Left forelimb (tissue), 1 donor: ENCODE measurements around the gene GTF2H3.
A peak's percentile ranks its signal among the peaks of the same experiment; 100 is the strongest.

Experiments used
- DNase-seq: peaks from one replicate; pipeline ENCODE4 v3.0.0-alpha.2; 2018; ENCODE audit warnings: low spot score

The GTF2H3 gene

DNA sequence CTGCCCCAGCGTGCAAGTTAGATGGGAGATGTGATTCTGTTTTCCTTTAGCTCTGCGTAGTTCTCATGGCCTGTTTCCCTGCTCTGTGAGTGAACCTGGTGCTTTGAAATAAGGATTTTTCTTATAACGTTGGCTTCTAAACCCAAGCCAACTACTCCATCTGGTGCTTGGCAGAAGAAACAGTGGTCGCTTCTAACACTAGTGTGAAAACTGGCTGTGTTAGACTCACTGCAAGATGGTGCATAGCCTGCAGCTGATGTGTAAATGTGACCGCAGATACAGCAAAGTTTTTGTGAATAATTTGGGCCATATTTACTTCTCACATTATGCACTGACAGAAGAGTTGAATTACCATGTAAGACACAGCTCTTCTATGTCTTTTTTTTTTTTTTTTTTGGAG, 12.2 kb downstream of the GTF2H3 start:
- no peak for DNase-seq

DNA sequence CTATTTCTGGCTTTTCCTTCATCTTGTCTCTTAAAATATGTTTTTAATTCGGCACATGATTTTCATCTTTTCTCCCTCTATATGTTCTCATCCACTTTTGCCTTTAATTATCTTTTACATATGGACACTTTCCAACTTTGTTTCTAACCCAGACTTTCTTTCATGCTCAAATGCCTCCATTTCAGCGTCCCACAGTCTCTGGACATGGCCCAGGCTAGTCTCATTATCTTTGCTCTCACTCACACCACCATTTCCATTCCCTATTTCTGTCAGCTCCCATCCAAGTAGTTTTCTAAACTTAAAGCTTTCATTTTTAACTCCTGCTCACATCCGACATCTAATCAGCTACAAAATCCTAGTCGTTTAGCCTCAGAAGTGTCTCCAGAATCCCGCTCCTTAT, 14.8 kb downstream of the GTF2H3 start:
- DNase-seq = no peak

- no peak for DNase-seq
Measured at GRCh38 chr12:123654129-123654701, 20.6 kb downstream of the GTF2H3 start.

DNA sequence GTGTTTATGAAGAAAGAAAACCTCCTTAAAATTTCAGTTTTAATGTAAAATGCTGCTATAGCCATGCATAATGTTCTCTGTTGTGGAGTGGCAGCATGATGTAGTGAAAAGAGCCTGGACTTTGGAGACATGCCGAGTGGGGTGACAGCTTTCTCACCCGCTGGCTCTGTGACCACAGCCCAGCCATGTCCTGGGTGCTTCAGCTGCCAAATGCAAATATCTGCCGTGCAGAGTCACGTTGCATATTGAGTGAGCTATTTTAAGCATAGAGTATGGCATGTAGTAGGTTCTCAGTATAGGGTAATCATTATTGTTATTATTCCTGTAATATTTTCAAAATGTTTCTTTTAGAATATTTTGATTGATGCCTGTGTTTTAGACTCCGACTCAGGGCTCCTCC, 21.8 kb downstream of the GTF2H3 start:
- DNase-seq = no peak

DNA sequence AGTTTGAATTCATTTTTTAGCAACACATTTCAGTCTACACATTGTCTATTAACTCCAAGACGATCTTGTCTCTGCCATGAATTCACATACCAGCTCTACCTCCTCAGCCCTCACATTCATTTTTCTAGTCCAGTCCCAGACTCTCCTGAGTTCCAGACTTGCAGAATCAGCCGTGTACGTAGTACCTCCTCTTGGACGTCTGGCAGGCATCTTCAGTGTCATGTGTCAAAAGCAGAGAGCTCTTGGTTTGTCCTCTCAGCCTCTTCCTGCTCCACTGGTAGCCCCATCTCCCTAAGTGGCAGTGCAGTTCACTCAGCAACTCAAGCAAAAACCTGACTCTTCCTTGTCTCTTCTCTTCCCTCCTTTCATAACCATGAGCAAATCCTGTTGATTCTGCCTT, 22.8 kb downstream of the GTF2H3 start:
- no peak for DNase-seq

GRCh38 chr12:123657211-123657610, 23.6 kb downstream of the GTF2H3 start:
- no peak for DNase-seq

DNA sequence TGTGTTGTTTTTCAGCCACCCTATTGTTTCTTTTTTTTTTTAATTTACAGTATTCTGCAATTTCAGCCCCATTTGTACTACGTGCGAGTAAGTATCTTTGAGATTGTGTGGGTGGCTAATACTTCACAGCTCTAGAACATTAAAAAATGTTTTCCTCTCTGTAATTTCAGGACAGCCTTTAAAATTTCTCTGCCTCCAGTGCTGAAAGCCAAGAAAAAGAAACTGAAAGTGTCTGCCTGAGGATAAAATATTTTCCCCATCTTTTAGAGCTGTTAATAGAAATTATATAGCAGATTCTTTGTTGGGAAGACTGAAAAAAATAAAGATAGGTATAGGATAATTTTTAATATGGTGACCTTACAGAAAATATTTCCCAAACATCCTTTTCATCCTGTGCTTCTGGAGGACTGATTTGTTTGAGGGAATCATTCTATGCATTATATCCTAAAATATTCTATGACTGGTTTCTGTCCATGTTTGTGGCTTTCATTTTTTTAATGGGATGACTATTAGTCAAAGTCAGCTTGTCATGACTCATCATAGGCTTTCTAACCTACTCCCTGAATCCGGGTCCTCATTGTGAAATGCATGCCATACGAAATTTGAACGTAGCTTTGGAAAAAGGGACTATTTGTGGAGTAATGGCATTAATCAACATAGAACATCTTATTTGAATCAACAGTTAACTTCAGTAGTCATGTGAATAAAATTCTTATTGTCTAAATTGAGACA, 26.5 kb downstream of the GTF2H3 start:
- DNase-seq = no peak

GRCh38 chr12:123667771-123668170, 34.1 kb downstream of the GTF2H3 start:
- no peak for DNase-seq

DNA sequence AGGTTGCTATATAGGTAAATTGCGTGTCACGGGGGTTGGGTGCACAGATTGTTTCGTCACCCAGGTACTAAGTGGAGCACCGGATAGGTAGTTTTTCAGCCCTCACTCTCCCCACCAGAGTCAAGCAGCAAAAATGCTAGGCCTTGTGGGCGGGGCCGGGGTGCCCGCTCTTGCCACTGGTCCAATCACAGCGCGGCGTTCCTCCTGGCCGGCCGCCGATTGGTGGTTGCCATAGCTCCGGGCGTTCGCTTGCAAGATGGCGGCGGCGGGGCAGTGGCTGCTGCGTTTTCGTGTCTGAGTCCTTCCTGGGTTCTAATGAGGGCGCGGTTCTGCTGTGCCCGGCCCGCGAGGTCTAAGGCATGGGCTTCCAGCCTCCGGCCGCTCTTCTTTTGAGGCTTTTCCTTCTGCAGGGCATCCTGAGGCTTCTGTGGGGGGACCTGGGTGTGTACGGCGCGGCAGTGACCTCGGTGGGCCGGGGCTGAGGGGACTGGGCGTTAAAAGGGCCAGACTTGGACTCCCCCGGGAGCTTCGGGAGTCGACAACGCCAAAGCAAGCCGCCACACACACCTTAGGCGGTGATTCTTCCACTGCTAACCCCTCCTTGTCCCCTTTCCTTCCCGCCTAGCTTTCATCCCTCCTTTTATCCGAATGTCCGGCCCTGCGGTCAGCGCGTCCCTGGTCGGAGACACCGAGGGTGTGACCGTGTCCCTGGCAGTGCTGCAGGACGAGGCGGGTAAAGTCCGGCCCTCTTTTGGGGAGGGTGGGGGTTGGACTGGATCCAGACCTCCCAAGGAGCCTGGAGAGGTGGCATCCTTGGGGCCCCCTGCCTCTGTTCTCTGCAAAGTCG, 37.5 kb downstream of the GTF2H3 start, which contains the start of gene TCTN2:
Gene TCTN2 (plus strand): TSS at position 232 of the 847 bp plus-strand sequence. CDS start 128 bp downstream, at position 360.
- DNase-seq = peak; percentile 96

- DNase-seq = no peak
Measured at GRCh38 chr12:123671876-123672275, 38.2 kb downstream of the GTF2H3 start.

GRCh38 chr12:123675436-123675835, 41.8 kb downstream of the GTF2H3 start:
- DNase-seq = no peak

DNA sequence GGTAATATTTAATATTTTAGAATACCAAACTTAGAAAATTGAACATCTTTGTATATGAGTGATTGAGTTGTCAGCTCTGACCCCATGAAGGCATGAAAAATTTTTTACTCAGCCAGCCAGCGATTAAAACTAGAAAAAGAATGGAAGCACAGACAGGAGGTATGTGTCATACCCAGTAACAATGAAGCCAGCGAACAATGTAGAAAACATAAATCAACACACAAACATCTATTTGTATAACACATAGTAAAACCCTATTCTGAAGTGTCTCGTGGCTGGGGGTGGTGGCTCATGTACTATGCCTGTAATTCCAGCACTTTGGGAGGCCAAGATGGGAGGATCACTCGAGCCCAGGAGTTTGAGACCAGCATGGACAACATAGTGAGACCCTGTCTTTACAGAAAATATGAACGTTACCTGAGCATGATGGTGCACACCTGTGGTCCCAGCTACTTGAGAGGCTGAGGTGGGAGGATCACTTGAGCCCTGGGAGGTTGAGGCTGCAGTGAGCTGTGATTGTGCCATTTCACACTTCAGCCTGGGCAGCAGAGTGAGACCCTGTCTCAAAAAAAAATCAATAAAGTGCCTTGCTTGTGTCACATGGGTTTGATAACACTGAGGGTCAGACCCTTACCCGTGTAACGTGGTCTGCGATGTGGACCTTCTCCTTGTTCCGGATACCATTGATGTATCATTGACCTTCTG, 43.1 kb downstream of the GTF2H3 start:
- no peak for DNase-seq

DNA sequence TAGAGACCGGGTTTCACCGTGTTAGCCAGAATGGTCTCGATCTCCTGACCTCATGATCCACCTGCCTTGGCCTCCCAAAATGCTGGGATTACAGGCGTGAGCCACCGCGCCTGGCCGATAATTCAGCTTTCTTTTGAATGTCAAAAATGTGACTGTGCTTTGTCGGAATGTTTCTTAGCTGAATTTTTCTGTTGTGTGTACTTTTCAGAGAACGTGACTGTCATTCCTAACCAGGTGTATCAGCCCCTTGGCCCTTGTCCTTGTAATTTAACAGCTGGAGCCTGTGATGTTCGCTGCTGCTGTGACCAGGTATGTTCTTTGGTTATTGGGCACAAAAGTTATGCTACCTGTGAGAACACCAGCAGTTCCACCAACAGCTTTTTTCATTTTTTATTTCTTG, 45.4 kb downstream of the GTF2H3 start:
- no peak for DNase-seq

DNA sequence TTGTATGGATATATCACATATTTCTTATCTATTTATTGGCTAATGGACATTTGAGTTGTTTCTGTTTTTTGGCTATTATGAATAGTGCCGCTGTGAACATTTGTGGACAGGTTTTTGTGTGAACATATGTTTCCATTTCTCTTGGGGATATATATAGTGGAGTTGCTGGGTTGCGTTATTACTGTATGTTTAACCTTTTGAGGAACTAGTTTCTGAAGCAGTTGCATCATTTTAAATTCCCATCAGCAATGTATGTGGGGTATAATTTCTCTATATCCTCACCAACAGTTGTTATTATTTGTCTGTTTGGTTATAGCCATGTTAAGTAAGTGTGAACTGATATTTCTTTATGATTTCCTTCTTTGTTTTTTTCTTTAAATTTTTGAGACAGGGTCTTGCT, 48.0 kb downstream of the GTF2H3 start:
- no peak for DNase-seq

DNA sequence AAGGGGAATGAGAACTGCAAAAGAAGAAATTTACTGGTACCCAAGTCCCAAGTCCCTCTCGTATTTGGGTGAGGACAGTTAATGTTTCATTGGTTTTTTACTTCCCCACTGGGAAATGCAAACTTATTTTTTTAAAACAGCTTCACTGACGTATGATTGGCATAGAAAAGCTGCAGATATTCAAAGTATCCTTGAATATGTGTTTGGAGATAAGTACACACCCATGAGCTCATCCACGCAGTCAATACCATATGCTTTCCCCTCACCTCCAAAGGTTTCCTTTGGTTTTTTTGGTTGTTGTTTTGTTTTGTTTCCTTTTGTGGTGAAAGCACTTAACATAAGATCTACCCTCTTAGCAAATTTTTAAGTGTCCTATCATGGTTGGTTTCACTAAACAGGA, 50.3 kb downstream of the GTF2H3 start:
- no peak for DNase-seq

DNA sequence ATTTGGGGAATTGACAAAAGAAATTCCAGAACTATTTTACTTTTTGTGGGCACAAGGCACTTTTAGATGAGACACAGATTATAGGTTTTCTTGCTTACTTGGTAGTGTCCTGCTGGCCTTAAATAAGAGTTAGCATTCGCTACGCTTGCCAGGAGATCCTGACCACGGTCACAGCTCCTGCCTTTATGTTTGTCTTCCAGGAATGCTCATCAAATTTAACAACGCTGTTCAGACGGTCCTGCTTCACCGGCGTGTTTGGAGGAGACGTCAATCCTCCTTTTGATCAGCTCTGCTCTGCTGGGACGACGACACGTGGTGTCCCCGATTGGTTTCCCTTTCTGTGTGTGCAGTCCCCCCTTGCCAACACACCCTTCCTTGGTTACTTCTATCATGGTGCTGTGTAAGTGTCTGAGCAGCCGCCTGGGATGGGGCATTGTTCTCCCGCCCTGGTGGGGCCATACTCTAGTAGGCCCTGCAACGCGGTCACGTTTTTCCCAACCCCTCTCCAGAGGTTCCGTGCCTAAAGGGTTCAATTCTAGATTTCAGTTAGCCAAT, 53.1 kb downstream of the GTF2H3 start:
- DNase-seq = no peak

- no peak for DNase-seq
Measured at GRCh38 chr12:123690191-123690840, 56.7 kb downstream of the GTF2H3 start.

DNA sequence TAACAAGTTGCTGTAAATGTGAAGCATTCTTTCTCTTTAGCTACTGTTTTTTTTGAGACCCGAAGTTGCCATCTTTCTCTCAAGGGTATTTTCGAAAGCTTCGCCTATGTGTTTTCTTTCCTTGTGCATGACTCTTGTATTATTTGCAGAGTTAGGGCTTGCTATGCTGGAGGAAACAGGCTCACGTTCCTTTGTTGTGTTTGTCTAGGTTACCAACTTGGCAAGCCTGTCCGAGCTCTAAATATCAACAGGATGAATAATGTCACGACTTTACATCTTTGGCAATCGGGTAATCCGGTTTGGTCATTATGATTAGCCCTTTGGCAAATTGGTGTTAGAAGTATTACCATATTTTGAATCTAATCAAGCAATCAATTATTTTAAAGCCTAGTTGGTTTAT, 62.6 kb downstream of the GTF2H3 start:
- no peak for DNase-seq

GRCh38 chr12:123696646-123697045, 63.0 kb downstream of the GTF2H3 start:
- DNase-seq = no peak

- DNase-seq = no peak
Measured at GRCh38 chr12:123705935-123706334, 72.3 kb downstream of the GTF2H3 start.

- no peak for DNase-seq
Measured at GRCh38 chr12:123707466-123707865, 73.8 kb downstream of the GTF2H3 start.
